Kidney (tissue), 14 donors: ENCODE results near the gene INPP4A. TPM values are rescaled to one million over a fixed set of nuclear protein-coding genes. Genes with fewer than 3 reads are reported as not detected.

Experiments
- DNase-seq, 5 donors: peaks; one replicate each; pipeline ENCODE4 v3.0.0-alpha.2; 2013 to 2020
- FAIRE-seq: peaks from 2 replicates; lab custom pipeline; 2012; peaks lifted over from hg19 to GRCh38; lab: Jason Lieb, UNC
- H3K27ac ChIP-seq, 2 donors: one replicate each; pipeline ENCODE4 v1.7.0; 2013; ENCODE audit warnings: low read depth in 2 of 2, low read length in 2 of 2, inconsistent platforms in 1 of 2
- H3K27me3 ChIP-seq: one replicate; pipeline ENCODE4 v1.7.1; 2013; ENCODE audit warnings: low read length, inconsistent platforms; ENCODE audit not compliant: control insufficient read depth, insufficient read depth
- H3K36me3 ChIP-seq, 3 donors: one replicate each; pipeline versions ENCODE4 v1.7.0 to v1.7.1; 2013; ENCODE audit warnings: low read length in 3 of 3, control low read depth in 1 of 3, inconsistent platforms in 1 of 3; ENCODE audit not compliant: insufficient read depth in 3 of 3, control insufficient read depth in 2 of 3
- H3K4me1 ChIP-seq, 3 donors: one replicate each; pipeline versions ENCODE4 v1.7.0 to v1.7.1; 2013; ENCODE audit warnings: low read length in 3 of 3, inconsistent platforms in 1 of 3, low read depth in 1 of 3; ENCODE audit not compliant: control insufficient read depth in 2 of 3, insufficient read depth in 2 of 3
- H3K4me3 ChIP-seq, 3 donors: one replicate each; pipeline versions ENCODE4 v1.7.0 to v1.8.1; 2013; ENCODE audit warnings: low read length in 3 of 3, control low read depth in 1 of 3, inconsistent platforms in 1 of 3
- H3K9ac ChIP-seq, 3 donors: one replicate each; pipeline versions ENCODE4 v1.7.0 to v1.7.1; 2013; ENCODE audit warnings: low read length in 3 of 3, control low read depth in 1 of 3, inconsistent platforms in 1 of 3
- H3K9me3 ChIP-seq, 3 donors: one replicate each; pipeline versions ENCODE4 v1.7.0 to v1.7.1; 2013; ENCODE audit warnings: low read length in 3 of 3, control low read depth in 1 of 3, inconsistent platforms in 1 of 3; ENCODE audit not compliant: control insufficient read depth in 2 of 3, insufficient read depth in 1 of 3
- CTCF ChIP-seq: IDR thresholded peaks from 3 replicates; pipeline ENCODE4 v1.5.1; 2012; ENCODE audit warnings: mild to moderate bottlenecking, moderate library complexity, borderline replicate concordance; ENCODE audit not compliant: insufficient read depth; ENCODE audit errors: extremely low read depth
- intact Hi-C: fragments of 100-400 bp; cut with DNase I; formaldehyde crosslinking; loops from one replicate; pipeline ENCODE4 v1.11.1; 2022
- polyA plus RNA-seq: library from polyadenylated mRNA; stranded (reverse); fragments of 350-450 nt; fragmentation: Illumina TruSeq; extraction: RNeasy Lipid Tissue Mini Kit (QIAGEN cat#74804); gene quantifications from one replicate; pipeline ENCODE4 v1.2.3, GENCODE V29; 2014; ENCODE audit warnings: low read depth, low replicate concordance; ENCODE audit not compliant: insufficient read depth
- total RNA-seq: library from RNA; stranded (reverse); fragmentation: NEBNext Ultra II Directional; extraction: Animal tissue kit (Norgen Biotek cat#: 25700); gene quantifications from one replicate; pipeline ENCODE4 v1.2.1, GENCODE V29; 2021
- donor health status: control.
- donor health status: control.
- donor health status: control.
- donor health status: control.
- donor health status: control.
- donor health status: DM: yes; HTN: yes; CAD: no.
- donor health status: Normal renal cell carcinoma (clear cell type).

INPP4A gene
- total and polyA plus RNA-seq, 2 donors from 2014 or later = 4.1 to 27.9 TPM

GRCh38 chr2:98452396-98453027 lies 7.9 kb downstream of the INPP4A start:
- TF ChIP-seq CTCF = no peak
- Histone ChIP-seq H3K27ac (no peak overlapping the region), H3K27me3 (no peaks in the 10 kb centered on the region), H3K36me3 (no peaks in the 10 kb centered on the region), H3K9ac (no peak overlapping the region), H3K4me1 (peaks cover 0 to 5% (median 0%) of the 10 kb centered on the region in 3 donors), H3K9me3 (no peaks in the 10 kb centered on the region), H3K4me3 (no peak overlapping the region)
- intact Hi-C loops = no loop called here
- no peak for FAIRE-seq
- no peak for DNase-seq

- Histone ChIP-seq H3K27me3 (no peaks in the 10 kb centered on the region), H3K4me3 (no peak overlapping the region), H3K27ac (no peak overlapping the region), H3K4me1 (peaks cover 0 to 5% (median 0%) of the 10 kb centered on the region in 3 donors), H3K9ac (no peak overlapping the region), H3K36me3 (no peaks in the 10 kb centered on the region), H3K9me3 (no peaks in the 10 kb centered on the region)
- TF ChIP-seq CTCF = no peak
- DNase-seq (no peak), FAIRE-seq (no peak)
- intact Hi-C loops = no loop called here
Observed at GRCh38 chr2:98453083-98453482, 8.4 kb downstream of the INPP4A start.

GRCh38 chr2:98453531-98453930 lies 8.9 kb downstream of the INPP4A start:
- H3K4me1 ChIP-seq = peaks cover 0 to 5% (median 0%) of the 10 kb centered on the region in 3 donors
- no peak for FAIRE-seq
- H3K36me3 ChIP-seq = no peaks in the 10 kb centered on the region
- no peak for TF ChIP-seq CTCF
- no peaks in the 10 kb centered on the region for H3K27me3 ChIP-seq
- no peaks in the 10 kb centered on the region for H3K9me3 ChIP-seq
- no peak overlapping the region for H3K27ac ChIP-seq
- no peak overlapping the region for H3K9ac ChIP-seq
- intact Hi-C loops = no loop called here
- DNase-seq = no peak
- H3K4me3 ChIP-seq = no peak overlapping the region

GRCh38 chr2:98454073-98454472 lies 9.4 kb downstream of the INPP4A start:
- intact Hi-C loops = no loop called here
- H3K27ac ChIP-seq = no peak overlapping the region
- H3K27me3 ChIP-seq = no peaks in the 10 kb centered on the region
- H3K9ac ChIP-seq = no peak overlapping the region
- no peak for FAIRE-seq
- H3K36me3 ChIP-seq = no peaks in the 10 kb centered on the region
- H3K4me3 ChIP-seq = no peak overlapping the region
- no peak for TF ChIP-seq CTCF
- H3K9me3 ChIP-seq = no peaks in the 10 kb centered on the region
- no peak for DNase-seq
- H3K4me1 ChIP-seq = peaks cover 0 to 5% (median 0%) of the 10 kb centered on the region in 3 donors
